Central memory CD4-positive, alpha-beta T cell (primary cell): ENCODE data around the gene BLTP2.
A peak's percentile ranks its signal among the peaks of the same experiment; 100 is the strongest.
"Not testable (repeated sequence)": the region's sequence is repeated elsewhere in the genome, so short reads cannot be mapped to it uniquely, and the experiment has no call there.

Source experiments
- DNase-seq: peaks from one replicate; pipeline ENCODE4 v3.0.0; 2022

Gene BLTP2

DNA sequence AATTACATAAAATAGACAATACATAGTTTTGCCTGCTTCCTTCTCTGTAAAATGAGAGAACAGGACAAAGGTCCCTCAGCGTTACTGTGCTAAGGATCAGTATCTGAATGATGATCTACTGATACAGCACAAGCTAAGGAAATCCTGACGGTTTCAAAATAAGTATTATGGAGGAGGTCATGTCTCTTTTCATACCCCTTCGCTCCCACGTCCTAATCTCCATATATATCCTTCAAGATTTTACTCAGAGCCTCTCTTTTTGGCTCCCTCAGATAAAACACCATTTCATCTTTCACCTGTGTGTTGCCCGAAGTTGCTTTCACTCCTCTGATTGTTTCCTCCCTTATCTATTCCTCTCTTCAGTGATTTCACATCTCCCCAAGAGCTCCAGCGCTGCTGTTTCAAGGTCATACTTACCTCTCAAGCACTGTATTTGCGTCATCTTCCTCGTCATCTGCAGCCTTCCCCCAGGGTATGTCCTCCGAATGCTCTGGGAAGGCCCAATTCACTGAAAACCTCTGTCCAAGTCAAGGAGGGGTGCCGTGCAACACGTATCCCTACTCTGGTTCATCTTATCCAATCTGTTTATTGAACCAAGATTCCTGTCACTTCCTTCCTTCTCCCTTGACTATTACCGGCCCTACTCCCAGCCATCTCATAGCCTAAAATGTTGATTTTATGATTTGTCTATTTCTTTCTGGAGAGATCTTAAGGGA lies 1.2 kb upstream of the BLTP2 start:
- DNase-seq, result no peak

DNA sequence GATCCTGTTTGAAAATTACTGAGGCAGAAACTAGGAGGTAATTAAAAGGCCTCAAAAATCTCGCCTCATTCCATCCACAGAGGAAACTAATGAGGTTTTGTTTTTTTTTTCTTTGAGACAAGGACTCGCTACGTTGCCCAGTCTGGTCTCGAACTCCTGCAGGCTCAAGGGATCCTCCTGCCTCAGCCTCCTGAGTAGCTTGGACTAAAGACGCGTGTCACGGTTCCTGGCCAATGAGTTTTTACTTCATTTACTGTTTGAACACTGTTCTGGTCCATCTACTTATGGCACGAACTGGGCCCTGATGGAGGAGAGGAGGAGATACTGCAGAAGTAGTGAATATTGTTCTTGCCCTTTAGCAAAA lies 600 bp upstream of the BLTP2 start:
- DNase-seq, result no peak

DNA sequence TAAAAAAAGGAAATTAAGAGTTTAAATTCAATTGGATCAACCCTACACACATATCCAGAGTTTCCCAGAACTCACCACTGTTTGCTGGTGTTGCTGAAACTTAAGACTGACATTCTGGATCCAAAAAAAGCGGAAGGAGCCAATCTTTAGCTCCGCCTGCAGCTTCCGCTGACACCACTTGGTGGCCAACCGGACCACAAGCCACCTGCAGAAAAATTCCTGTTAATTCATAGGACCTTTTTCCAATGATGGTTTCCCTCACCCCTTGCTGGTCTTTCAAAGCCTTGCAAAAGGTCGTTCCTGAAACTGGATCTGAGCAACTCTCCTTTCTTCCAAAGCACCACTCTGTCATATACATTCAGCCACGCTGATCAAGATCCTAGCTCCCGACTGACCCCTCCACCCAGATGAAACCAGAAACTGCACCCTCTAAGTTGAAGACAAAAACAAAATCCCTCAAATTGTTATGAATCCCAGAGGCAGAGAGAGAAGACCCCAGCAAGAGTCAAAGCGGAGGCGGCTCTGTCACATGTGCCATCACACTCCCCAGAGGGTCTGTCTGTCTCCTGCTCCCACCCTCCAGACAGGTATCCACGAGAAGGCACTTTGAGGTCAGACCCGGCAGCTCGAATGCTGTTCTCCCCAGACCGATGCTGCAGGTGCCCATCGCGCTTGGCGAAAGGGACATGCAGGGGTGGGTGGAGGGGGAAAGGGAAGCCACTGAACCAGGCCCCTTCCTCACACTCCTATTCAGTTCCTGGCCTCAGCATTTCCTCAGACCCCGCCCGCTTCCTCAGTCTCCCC lies 773 bp downstream of the BLTP2 start:
- no peak for DNase-seq

DNA sequence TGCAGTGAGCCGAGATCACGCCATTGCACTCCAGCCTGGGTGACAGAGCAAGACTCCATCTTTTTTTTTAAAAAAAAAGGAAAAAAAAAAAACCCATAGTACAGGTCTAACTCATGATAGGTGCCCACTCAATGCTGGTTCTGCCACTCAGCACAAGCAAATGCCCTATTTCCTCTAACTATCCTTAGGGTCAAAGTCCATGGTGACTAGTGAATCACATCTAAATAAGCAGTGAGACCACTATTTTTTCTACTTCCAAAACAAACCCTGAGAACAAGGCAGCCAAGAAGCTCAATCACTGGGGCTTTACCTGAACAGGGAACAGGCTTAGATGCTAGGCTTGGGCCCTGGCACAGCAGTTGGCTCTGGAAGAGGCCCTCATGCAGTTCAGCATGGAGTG lies 3.4 kb downstream of the BLTP2 start:
- no peak for DNase-seq

DNA sequence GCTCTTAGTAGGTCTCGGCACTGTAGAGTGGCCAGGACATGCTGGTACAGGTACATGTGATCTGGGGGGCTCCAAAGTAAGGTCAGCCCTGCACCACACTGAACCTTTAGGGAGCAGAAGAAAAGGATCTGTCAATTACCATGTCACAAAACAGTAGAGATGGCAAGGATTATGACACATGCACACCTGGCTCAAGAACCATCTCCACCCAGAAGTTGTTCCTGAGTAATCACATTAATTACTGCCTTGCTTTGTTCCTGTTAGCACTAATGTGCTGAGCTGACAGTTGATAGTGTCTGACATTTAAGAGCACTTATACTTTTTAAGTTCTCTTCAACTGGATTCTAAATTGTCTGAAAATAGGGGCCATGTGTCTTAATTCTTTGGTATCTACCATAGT lies 9.5 kb downstream of the BLTP2 start:
- no peak for DNase-seq

DNA sequence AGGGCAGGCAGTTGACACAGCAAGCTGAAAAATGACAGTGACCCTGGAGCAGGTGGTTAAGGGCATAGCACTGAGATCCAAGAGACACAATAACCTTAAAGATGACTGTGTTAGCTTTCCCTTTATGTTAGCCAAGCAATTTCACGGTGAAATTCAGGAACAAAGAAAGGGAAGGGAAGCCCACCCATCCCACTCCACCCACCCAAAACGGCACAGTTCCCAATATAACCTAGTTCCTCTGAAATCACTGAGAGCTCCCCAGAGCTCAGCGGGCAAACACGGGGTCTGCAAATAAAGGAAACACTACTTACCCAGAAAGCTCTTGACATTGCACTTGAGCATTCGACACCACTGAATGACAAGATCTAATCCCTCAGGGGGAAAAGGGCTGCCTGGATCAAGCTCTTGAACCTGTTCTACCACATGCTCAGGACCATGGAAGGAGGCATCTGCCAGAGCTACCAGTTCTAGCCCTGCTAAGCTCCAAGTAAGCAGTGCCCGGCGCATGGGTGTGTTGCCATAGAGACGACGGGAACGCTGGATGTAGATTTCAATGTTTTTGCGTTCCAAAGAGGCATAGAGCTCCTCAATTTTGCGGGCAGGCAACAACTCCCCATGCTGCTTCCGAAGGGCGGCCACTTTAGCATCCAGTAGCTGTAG lies 10.6 kb downstream of the BLTP2 start:
- no peak for DNase-seq

DNA sequence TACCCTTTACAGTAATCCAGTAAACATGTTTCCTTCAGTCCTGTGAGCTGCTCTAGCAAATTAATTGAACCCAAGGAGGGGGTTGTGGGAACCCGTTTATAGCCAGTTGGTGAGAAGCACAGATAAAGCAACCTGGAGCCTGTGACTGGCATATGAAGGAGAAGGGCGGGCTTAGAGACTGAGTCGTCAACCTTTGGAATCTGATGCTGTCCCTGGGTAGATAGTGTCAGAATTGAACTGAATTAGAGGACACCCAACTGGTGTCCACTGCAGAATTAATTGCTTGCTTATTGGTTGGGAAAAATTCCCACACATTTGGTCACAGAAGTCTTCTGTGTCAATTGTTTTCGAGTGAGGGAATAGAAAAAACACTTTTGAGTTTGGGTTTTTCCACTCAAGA lies 18.1 kb downstream of the BLTP2 start:
- DNase-seq, result no peak

DNA sequence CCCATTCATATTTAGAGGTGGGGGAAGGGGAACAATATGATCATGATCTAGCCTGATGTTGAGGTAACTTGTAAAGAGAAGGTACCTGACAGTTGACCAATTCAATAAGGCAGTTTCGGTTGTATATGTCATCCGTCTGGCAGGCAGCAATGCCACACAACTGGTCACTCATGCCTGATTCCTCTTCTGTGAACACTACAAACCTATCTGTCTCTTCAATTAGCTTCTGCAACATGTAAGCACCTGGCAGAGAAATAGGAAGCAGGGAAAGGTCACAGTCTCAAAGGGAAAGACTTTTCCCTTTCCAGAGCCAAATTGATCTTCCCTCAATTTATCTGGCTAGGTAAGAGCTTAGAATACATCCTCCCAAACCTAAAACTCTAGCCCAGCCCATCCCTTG lies 20.8 kb downstream of the BLTP2 start:
- no peak for DNase-seq

DNA sequence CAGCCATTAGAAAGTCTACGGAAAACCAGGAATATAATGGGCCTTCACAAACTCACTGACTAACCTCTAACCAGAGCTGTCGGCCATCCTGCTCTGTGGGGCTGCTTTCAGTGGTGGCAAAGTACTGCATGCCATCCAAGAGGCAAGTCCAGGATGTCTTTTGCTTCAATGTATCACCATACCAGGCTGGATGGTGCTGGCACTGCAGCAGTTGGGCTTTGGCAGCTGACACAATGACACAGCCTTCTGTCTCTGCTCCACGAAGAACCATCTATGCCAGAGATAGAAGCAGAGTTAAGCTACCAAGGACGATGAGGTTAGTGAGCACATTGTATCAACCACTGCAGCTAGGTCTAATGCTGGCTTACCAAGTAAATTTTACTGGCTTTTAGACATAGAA lies 21.3 kb downstream of the BLTP2 start:
- DNase-seq, result no peak

DNA sequence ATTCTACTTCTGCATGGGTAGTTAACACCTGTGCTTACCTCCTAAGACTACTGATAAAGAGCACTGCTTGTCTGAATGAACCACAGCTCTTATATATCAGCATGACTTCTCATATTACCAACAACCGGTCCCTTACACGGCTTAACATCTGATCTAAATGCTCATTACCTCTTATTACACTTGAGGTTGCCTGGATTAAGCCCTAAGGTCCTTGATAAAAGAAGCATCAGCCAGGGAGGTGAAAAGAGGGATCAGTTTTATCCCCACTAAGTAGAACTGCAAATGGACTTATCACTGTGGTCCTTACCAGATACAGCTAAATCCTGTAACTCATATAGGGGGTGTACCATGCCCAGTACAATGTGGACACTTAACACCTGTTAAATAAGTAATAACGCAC lies 22.8 kb downstream of the BLTP2 start:
- DNase-seq, result no peak

DNA sequence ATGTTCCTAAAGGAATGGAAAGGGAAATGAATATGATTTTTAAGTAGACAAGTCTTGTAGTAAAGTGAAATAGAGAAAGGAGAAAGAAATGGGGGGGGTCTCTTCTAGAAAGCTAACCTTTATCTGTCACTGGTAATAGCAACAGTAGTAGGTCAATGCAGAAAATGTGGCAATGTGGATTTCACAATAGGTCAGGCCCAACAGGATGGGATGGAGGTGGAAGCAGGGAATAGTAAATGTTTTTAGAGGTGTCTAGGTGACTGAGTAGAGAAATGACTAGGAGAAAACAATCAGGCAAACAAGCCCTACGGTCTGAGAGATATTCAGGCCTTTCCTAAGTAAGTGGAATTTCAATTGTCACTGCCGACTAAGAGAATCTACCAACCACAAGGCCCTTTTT lies 24.9 kb downstream of the BLTP2 start:
- no peak for DNase-seq

DNA sequence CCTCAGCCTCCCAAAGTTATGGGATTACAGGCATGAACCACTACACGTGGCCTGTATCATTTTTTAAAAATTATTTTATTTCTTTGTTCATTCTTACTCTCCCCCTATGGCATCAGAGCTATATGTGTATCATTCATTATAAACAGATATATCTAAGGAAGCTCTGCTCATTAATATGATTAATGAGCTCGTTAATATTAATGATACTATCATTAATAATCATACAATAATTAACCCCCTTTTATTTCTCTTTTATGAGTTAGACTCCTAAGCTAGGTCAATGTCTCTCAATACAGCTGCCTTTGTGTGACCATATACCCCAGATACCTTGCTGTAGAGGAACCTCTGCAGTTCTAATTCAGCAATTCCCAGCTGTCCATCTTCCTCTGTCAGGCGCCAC lies 26.5 kb downstream of the BLTP2 start:
- DNase-seq, result no peak

DNA sequence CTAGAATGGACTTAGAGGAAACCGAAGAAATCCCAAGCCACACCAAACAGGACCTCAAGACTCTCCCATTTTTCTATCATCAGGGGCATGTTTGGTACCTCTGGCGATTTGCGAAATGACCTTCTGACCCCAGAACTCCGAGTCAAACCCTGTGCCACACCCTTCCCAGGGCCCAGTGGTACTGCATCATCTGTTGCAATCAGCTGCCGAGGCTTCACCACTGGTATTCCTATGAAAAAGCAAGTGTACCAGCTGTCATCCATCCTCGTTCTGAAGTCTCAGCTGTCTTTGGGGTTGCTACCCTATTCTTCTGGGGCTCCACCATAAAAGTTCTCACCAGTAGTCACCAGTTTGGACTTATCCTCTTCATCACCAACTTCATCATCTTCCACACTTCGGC lies 28.7 kb downstream of the BLTP2 start:
- no peak for DNase-seq

DNA sequence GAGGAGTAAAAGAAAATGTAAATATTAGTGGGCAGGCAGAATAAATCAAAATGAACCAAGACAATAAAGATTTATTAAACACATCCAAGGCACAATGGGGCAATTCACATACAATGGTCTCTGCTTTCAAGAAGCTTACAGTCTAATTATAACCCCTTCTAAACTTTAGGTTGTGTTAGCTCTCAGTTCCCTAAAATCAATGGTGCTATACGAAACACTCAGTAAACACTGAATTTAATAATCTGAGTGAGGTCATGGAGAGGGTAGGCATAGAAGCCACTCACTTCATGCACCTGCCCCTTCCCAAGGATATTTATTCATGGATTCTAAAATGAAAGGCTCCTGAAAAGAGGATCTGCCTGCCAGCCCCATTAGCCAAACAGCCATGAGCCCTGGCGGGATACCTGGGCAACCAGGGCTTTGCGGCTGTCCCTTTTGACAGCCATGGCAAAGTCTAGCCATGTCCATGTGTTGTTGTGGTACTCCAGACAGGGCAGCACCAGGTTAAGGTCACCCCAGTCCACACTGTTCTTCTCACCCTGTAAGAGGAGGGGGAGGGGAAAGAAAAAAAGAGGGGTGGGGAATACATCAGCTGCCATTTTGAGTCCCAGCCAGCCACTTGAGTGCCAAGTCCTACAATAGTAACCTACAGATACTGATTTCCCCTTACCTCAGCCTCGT lies 29.6 kb downstream of the BLTP2 start:
- no peak for DNase-seq

DNA sequence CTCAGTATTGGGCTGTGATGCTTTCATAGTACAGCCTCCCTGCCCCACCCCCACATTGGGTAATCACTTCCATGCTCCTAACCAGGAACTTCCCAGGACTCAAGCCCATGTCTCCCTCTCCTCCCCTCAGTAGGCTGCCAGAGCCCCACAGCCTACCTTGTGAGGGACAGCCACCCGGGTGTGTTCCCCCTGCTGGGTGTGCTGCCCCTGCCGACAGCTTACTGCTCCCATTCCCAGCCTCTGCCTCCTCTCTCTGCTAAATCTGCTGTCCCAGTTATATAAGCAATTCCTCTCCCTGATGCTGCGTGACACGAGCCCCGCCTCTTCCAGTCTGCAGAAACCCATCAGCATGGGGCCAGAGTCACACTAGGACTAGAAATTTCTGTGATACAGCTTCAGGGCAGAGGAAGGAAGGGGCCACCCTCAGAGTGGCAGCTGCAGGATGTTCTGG lies 31.0 kb downstream of the BLTP2 start, which contains the start of gene RSKR:
RSKR (minus strand) TSS at position 255 of the 451 bp plus-strand sequence; CDS start at position 231, 24 bp downstream.
- no peak for DNase-seq

DNA sequence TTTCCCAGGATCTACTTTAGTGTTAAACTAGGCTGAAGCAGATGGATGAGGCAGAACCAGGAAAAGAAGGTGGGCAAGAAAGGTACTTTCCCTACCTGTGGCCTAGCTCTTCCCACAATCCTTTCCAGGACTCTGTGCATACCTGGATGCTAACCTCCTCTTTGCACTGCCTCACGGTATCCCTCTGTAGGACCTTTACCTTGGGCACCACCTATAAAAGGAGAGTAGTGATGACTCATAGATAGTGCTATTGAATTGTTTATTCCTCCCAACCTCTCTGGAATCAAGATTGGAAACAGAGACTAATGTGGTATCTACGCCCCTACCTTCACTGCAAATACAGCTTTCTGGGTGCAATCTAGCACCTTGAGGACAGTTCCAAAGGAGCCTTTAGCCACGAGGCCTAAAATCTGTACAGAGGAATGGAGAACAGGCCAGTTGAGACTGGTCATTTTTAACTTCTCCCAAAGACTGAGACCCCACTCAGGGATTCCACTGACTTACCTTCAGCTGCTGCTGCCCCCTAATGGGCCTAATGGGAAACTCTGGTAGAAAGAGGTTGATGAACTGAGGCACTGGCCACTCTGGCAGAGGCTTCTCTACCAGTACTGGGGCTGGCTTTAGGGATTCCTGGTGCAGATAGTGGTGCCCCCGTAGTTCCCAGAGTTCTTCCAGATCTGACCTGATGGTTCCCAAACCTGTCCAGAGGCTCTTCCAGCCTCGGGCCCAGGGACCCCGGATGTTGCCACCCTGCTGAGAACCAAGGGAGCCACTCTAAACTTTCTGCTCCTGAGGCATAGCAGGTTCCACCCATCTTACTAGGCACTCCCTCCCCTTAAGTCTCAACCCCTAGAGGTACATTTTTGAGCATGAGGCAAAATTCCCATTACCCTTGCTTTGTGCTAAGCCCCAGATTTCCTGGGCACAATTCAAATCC lies 31.8 kb downstream of the BLTP2 start:
- DNase-seq, result peak; percentile 25

DNA sequence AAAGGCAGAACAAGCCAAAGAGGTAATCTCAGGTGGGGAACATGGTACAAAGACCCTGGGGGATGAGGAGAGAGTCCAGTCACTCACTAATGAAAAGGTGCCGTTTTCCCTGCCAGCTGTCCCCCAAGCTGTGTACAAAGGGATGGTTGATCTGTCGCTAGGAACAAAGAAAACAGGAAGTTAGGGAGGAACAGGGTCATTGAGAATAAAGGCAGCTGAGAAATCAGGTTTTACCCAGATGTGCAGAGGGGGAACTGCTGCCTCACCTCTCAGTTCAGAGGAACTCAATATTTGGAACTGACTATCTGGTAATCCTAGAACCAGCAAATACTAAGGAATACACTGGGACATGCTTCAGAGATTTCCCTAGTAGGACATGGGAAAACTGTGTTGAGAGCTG lies 32.4 kb downstream of the BLTP2 start:
- no peak for DNase-seq

DNA sequence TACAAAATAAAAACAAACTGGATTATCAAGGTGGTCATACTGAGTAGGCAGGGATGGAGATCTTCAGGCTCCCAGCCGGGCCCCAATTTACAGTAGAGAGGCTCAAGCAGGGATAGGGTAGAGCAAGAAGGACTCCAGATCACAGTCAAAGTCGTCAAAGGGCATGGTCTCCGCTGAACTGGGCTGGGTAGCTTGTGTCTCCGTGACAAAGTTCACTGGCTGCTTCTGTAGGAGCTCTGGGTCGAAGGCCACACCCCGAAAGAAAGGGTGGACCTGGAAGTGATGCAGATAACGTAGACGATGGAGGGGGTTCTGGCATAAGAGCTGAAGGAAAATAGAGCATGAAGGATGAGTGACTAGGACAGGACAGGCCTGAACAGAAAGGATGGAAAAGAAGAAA lies 34.6 kb downstream of the BLTP2 start:
- no peak for DNase-seq

DNA sequence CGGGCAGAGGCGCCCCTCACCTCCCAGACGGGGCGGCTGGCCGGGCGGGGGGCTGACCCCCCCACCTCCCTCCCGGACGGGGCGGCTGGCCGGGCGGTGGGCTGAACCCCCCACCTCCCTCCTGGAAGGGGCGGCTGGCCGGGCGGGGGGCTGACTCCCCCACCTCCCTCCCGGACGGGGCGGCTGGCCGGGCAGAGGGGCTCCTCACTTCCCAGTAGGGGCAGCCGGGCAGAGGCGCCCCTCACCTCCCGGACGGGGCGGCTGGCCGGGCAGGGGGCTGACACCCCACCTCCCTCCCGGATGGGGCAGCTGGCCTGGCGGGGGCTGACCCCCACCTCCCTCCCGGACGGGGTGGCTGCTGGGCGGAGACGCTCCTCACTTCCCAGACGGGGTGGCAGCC lies 40.9 kb downstream of the BLTP2 start:
- not testable (repeated sequence) for DNase-seq

DNA sequence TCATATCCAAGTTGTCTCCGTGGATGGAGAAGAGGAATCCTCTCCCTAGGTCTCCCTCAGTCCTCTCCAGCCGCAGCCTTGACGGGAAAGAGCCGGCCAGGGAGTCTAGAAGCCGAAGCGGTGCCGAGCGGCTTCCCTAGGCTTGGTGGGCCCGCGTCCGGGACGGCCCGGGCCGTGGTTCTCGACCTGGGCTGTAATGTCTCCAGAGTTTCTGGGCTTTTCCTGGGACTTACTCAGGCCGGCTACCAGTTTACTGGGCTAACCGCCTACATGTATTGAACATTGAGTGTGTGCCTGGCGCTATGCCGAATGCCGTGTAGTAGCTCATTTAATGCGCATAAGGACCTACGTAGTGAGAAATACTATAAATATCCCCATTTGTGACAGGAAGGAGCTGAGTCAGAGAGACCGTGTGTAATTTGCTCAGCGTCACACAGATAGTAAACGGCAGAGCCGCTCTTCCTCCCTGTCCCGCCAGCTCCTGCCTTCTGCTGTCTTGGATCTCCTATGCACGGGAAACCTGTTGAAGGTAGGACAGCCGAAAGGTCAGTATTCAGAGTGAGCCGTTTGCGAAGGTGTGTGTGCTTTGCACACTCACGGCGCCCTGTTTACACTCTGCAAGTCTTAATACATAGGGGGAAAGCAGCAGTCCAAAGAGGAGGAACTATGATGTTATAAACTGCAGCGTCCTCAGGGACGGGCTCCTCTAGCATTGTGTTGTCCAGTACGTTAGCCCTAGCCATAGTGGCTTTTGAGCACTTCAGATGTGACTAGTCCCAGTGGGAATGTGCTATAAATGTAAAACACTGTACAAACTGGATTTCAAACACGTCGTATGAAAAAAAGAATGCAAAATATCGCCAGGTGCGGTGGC lies 45.4 kb downstream of the BLTP2 start:
- DNase-seq, result peak; percentile 70

DNA sequence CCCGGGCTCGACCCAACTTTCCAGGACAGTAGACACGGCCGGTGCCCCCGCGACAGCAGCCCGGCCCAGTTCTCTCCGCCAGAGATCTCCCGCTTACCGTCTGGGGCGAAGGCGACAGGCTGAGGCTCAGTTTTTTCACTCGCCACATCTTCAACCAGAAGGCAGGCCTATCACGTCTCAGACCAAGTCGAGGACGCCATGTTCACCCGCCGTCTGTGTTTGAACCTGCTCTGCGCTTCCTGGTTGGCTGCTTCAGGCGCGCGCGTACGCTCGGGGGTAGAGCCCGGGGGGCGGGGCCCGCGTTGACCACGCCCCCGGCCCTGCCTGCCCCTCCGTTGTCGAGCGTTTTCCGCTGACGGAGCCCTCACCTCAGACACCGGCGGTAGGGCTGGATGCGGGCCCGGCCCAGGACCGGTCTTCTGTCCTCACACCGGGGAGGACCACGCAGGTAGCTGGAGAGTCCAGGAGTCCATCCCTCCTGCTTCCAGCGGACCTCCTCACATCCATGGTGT lies 46.1 kb downstream of the BLTP2 start, which contains the start of gene SPAG5:
SPAG5 (minus strand) TSS at position 227 of the 512 bp plus-strand sequence; CDS start at position 148, 79 bp downstream.
- peak; percentile 96 for DNase-seq
